ENCODE measurements around the gene SPIRE2. TPM values are rescaled to one million over a fixed set of nuclear protein-coding genes. Genes with fewer than 3 reads are reported as not detected.

The SPIRE2 gene
- total RNA-seq, 4 donors from 2014 or later = 3.4 to 9.6 (median 4.3) TPM

GRCh38 chr16:89892055-89892630 lies 63.9 kb downstream of the SPIRE2 start:
- 93% methylated on average over 6 of the region's 18 CpGs; no CpG with 5 or more reads in 1 of the 2 donors for WGBS, 2 donors
- no peak for DNase-seq
- H3K4me3 ChIP-seq = no peak overlapping the region
- intact Hi-C loops (cut with DNase I) = no loop called here
- H3K36me3 ChIP-seq = peaks cover 60 to 100% (median 79%) of the 10 kb centered on the region in 3 donors
- H3K4me1 ChIP-seq = no peaks in the 10 kb centered on the region
- H3K27ac ChIP-seq = no peak overlapping the region
- no peak for TF ChIP-seq POLR2A (IDR thresholded peaks at IDR 0.05)
- TF ChIP-seq, protein P1, sequence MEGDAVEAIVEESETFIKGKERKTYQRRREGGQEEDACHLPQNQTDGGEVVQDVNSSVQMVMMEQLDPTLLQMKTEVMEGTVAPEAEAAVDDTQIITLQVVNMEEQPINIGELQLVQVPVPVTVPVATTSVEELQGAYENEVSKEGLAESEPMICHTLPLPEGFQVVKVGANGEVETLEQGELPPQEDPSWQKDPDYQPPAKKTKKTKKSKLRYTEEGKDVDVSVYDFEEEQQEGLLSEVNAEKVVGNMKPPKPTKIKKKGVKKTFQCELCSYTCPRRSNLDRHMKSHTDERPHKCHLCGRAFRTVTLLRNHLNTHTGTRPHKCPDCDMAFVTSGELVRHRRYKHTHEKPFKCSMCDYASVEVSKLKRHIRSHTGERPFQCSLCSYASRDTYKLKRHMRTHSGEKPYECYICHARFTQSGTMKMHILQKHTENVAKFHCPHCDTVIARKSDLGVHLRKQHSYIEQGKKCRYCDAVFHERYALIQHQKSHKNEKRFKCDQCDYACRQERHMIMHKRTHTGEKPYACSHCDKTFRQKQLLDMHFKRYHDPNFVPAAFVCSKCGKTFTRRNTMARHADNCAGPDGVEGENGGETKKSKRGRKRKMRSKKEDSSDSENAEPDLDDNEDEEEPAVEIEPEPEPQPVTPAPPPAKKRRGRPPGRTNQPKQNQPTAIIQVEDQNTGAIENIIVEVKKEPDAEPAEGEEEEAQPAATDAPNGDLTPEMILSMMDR (IDR thresholded peaks at IDR 0.05) = no peak
- no peaks in the 10 kb centered on the region for H3K27me3 ChIP-seq
- no peaks in the 10 kb centered on the region for H3K9me3 ChIP-seq

GRCh38 chr16:89892635-89893034 lies 64.4 kb downstream of the SPIRE2 start:
- H3K4me1 ChIP-seq = no peaks in the 10 kb centered on the region
- no peak overlapping the region for H3K27ac ChIP-seq
- no peak for TF ChIP-seq POLR2A (IDR thresholded peaks at IDR 0.05)
- TF ChIP-seq, protein P1 (IDR thresholded peaks at IDR 0.05) = no peak
- no peaks in the 10 kb centered on the region for H3K9me3 ChIP-seq
- peaks cover 55 to 100% (median 77%) of the 10 kb centered on the region in 3 donors for H3K36me3 ChIP-seq
- 93% methylated on average over 3 of the region's 9 CpGs; no CpG with 5 or more reads in 1 of the 2 donors for WGBS, 2 donors
- intact Hi-C loops (cut with DNase I) = no loop called here
- no peaks in the 10 kb centered on the region for H3K27me3 ChIP-seq
- no peak for DNase-seq
- H3K4me3 ChIP-seq = no peak overlapping the region

GRCh38 chr16:89893642-89894548 lies 65.6 kb downstream of the SPIRE2 start:
- 87 to 95% methylated on average over 3 to 14 of the region's 45 CpGs for WGBS, 2 donors
- peaks cover 49 to 100% (median 76%) of the 10 kb centered on the region in 3 donors for H3K36me3 ChIP-seq
- H3K27me3 ChIP-seq = no peaks in the 10 kb centered on the region

GRCh38 chr16:89895482-89896250 lies 67.4 kb downstream of the SPIRE2 start:
- Histone ChIP-seq H3K27me3 (no peaks in the 10 kb centered on the region), H3K9me3 (no peaks in the 10 kb centered on the region), H3K4me1 (no peaks in the 10 kb centered on the region), H3K36me3 (peaks cover 49 to 100% (median 77%) of the 10 kb centered on the region in 3 donors), H3K27ac (no peak overlapping the region), H3K4me3 (no peak overlapping the region)
- DNase-seq = no peak
- intact Hi-C loops (cut with DNase I) = no loop called here
- WGBS, 2 donors = 87 to 88% methylated on average over 19 to 21 of the region's 26 CpGs
- no peak for TF ChIP-seq POLR2A (IDR thresholded peaks at IDR 0.05)

More at GRCh38 chr16:89893642-89894548, 65.6 kb downstream of the SPIRE2 start:
- DNase-seq = no peak
- Histone ChIP-seq H3K9me3 (no peaks in the 10 kb centered on the region), H3K4me1 (no peaks in the 10 kb centered on the region), H3K4me3 (no peak overlapping the region), H3K27ac (no peak overlapping the region)
- TF ChIP-seq, protein P1 (IDR thresholded peaks at IDR 0.05) = no peak
- TF ChIP-seq POLR2A (IDR thresholded peaks at IDR 0.05) = no peak
- intact Hi-C loops (cut with DNase I) = no loop called here

- Histone ChIP-seq H3K9me3 (no peaks in the 10 kb centered on the region), H3K27me3 (no peaks in the 10 kb centered on the region), H3K27ac (peak overlapping the region in 2 of 4 donors; percentile 21 to 59), H3K4me1 (no peaks in the 10 kb centered on the region), H3K4me3 (no peak overlapping the region), H3K36me3 (peaks cover 40 to 91% (median 67%) of the 10 kb centered on the region in 3 donors)
- DNase-seq = no peak
- no peak for TF ChIP-seq POLR2A (IDR thresholded peaks at IDR 0.05)
- TF ChIP-seq, protein P1 (IDR thresholded peaks at IDR 0.05) = no peak
- WGBS, 2 donors = 98% methylated on average over 8 to 11 of the region's 11 CpGs
- intact Hi-C loops (cut with DNase I) = no loop called here
These were observed 68.9 kb downstream of the SPIRE2 start for GRCh38 chr16:89897204-89897603.
